Activated CD8-positive, alpha-beta memory T cell treated with anti-CD3 and anti-CD28 coated beads, Interleukin-2, amount 50 U/mL, for 1 hour (primary cell): ENCODE results near the gene PCNT.

Source experiments
- DNase-seq: peaks from one replicate; pipeline ENCODE4 v3.0.0-alpha.2; 2020; ENCODE audit errors: extremely low read depth

PCNT gene

DNA sequence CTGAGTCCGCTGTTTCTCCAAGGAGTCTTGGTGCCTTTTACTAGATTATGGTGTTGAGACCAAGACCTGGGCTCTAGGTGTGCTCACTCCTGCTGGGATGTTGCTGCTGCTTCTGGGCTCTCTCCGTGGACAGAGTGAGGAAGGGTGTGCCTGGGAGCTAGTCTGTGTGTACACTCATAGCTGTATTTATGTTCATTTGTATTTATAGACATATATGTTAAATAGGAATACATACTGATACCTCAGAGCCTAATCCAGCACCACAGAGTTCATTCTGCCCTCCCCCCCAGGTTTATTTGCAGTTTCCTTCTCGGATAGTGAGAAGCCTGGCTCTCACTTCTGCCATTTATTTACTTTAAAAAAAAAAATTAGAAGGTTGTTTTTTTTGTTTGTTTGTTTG lies 12.6 kb downstream of the PCNT start:
- DNase-seq = no peak

DNA sequence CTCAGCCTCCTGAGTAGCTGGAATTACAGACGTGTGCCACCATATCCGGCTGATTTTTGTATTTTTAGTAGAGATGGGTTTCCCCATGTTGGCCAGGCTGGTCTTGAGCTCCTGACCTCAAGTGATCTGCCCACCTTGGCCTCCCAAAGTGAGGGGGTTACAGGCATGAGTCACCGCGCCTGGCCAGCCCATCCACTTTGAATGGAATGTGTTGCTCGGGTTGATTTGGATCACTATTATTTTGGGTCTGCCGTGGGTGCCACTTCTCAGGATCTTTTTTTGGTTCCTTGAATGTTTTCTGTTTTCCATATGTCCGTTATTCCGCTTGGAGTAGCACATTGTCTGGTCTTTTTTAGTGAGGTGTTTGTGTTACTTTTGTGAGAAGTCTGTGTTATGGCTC lies 17.0 kb downstream of the PCNT start:
- no peak for DNase-seq

DNA sequence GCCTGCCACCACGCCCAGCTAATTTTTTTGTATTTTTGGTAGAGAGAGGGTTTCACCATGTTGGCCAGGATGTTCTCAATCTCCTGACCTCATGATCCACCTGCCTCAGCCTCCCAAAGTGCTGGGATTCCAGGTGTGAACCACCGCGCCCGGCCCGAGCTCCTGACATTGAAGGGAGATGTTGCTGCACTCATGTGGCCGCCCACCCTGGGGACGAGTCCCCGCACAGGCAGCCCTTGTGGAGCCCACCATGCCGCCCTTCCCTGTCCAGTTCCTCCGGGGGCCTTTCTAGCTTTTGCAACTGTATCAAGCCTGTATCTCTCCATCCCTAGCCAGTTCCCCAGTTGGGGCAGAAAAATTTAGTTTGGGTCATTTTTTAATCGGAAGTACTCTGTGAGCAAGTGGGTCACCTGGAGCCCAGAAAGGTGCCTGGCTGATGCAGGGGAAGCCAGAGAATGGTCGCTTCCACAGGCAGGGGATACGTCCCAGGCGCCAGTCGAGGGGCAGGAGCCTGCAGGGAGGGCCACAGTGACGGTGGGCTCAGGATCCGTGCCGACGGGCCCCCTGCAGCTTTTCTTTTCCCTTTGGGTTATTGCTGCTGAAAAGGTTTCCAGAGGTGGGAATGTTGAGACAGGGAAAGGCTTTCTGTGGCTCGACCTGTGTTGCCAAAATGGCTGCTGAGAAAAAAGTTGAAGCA lies 20.4 kb downstream of the PCNT start:
- DNase-seq = no peak

DNA sequence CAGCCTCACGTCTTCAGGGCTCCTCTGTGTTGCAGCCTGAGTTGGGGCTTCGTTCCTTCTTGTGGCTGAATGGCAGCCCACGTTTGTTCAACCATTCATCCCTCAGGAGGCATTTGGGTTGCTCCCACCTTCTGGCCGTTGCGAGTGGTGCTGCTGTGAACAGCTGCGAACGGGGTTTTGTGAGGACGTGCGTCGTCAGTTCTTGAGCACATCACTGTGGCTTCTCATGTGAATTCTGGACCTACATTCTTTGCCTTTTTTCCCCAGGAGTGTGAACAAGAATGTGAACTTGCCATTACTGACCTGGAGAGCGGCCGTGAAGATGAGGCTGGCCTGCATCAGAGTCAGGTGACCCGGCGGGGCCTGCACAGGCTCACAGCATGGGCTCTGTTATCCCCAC lies 21.9 kb downstream of the PCNT start:
- no peak for DNase-seq

DNA sequence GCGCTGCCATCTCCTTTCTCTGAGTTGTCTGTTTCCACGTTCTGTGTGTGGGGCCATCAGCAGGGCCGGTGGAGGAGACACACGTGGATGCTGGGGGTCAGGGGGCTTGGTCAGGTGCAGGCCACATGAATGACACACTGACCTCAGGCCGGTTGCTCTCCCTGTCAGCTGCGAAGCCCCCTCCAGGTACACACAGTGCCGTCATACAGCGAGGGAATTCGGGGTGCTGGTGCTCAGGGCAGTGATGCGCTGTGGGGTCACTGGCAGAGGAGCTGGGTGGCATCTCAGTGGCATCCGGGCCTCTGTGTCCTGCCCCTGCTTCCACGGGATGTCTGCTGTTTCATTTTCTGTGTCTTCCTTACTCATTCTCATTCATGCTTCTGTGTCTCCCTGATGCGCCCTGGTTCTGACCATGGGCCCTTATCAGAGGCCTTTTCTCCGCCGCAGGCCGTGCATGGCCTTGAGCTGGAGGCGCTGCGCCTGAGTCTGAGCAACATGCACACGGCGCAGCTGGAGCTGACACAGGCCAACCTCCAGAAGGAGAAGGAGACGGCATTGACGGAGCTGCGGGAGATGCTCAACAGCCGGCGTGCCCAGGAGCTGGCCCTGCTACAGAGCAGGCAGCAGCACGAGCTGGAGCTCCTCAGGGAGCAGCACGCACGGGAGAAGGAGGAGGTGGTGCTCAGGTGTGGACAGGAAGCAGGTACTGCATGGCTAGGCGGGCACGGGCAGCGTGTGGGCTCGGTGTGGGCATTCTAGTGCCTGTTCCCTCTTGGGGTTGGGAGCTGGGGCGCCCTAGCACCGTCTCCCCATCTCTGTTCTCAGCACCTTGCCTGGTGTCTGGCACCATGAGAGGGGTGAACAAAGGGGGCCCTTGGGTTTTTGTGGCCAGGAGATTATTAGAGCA lies 22.6 kb downstream of the PCNT start:
- no peak for DNase-seq

DNA sequence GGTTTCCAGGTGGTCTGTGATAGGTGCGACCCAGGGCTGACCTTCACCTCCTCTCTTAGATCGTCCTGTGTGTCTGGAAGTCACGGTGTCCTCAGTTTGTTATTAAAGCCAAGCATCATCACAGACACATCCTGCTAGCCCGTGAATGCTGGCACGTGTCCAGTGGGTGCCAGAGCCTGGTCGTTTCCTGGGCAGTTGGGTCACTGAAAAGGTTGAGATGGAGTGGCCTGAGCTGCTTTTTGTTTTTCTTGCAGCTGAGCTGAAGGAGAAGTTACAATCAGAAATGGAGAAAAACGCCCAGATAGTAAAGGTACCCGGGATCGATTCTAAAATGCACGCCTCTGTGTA lies 23.2 kb downstream of the PCNT start:
- DNase-seq = no peak

DNA sequence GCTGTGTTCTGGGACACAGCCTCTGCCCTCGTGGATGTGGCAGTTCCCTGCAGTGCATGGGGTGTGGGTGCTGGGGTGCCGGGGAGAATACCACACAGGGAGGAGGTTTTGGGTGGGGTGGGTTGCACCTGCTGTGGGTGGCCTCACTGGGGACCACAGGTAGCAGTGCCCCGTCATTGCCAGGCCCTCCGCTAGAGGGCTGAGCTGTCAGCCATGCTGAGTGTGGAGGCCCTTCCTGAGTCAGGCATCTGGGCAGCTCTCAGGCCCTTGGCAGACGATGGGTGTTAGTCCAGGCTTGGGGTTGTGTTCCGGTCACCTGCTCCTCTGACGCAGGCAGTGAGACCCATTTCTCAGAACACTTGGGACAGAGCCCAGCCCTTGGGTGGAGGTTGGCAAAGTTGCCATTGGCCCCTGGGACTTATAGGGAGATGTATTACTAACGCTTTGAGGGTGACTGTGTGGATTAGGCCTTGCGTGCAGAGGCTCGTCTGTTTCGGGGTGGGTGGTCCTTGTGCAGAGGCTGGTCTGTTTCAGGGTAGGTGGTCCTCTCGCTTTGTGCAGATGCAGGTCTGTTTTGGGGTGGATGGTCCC lies 23.9 kb downstream of the PCNT start:
- no peak for DNase-seq

DNA sequence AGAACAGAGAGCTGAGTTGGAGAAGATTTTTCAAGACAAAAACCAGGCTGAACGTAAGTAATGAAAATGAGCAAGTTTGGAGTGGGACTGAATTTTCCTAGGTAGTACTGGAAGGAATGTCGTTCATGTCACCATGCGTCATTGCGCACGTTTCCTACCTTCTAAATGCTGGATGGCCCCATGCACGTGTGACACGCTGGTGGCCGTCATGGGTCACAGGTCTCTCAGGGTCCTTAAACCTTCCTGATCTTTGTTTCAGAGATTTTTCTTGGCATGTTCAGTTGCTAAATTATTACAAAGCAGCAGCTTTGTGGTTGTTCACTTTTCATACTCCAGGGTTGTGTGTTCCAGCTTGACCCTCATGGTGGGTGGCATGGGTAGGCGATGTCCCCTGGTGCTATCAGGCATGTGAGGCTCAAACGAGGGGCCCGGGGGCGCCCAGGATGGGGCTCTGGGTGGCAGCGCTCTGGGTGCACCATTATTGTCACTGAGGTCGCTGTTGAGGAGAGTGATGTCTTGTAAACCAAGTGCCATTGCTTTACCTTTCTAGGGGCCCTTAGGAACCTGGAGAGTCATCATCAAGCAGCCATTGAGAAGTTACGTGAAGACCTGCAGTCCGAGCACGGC lies 25.3 kb downstream of the PCNT start:
- no peak for DNase-seq

DNA sequence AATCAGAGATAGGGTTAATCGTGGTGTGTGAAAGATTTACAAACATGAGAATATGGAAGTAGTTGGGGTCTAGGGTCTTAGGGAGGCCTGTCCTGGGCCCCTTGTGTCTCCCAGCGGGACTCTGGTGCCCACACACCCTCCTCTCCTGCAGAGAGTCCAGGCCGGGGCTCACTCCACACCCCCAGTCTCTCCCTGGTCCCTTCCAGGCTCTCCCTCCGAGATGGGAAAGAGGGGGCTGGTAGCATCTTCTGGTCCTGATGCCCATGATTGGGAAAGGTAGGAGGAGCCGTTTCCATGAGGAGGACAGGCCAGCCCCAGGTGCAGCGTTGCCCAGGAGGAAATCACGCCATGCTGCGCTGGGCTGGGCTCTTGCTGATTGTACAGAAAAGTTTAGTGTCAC lies 26.6 kb downstream of the PCNT start:
- DNase-seq = no peak

DNA sequence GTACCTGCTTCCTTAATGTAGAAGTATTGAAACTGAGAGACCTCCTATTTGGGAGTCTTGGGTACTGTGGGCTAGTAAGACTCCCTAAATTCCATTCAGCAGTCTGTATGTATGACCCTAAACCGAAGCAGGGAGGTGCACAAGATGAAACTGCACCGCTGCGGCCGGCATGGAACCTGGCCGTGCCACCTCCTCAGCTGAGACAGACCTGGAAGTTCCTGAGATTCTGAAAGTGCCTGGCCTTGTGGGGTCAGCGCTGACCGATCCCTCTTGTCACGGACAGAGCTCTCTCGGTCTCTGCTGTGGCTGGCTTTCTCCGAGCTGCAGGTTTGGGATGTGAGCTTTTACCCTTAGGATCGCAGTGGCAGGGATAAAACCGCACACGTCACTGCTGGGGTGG lies 27.0 kb downstream of the PCNT start:
- no peak for DNase-seq

DNA sequence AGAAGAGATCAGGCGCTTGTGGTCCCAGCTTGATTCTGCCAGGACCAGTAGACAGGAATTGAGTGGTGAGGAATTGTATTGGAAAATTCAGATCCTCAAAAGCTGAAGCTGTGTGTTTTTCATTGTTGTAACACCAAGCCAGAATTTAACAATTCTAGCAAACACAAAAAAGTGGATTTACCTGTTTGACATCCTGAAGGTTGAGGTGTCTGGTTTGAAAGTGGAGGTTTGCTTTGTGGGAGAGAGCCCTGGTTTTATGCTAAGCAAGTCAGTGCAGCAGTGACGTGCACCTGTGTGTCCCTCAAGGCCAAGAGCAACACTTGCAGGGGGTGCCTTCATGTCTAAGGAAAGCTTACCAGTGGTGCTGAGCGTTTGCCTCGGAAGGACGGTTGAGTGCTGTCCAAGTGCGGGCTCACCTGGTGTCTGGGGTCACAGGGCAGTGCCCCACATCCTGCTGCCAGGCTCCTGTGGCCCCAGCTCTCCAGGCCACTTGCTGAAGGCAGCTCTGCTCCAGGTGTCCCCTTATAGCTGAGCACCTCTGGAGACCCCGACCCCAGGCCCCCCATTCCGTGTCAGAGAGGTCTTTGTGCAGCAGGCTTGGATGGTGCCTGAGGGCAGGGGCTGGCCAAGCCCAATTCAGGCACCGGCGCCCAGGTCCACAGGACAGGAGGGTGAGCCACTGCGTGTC lies 27.7 kb downstream of the PCNT start:
- no peak for DNase-seq

DNA sequence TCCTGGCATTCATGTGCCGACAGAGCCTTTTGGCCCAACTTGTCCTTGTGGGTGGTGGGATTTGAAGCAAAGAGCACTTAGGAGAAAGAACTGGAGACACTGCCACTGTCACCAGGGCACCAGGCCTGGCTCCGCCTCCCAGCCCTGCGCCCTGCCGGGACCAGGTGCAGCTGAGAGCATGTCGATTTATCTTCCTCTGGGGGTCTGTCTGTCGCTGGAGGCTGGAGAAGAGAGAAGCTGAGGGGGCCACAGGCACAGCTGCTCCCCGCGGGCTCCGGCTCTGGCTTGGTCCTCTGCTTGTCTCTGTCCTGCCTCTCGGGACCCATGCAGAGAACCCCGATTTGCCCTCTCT lies 28.2 kb downstream of the PCNT start:
- DNase-seq = no peak

DNA sequence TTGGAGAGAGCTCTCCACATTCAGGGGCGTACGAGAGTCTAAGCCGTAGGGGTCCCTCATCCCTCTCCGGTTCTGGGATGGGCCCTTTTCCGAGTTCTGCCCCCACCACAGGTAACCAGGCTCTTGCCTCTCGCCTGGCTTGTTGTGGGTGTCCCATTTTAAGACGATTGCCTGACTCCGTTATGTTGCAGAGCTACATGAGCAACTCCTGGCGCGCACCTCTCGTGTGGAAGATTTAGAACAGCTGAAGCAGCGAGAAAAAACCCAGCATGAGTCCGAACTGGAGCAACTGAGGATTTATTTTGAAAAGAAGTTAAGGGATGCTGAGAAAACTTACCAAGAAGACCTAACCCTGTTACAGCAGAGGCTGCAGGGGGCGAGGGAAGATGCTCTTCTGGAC lies 29.0 kb downstream of the PCNT start:
- DNase-seq = no peak

DNA sequence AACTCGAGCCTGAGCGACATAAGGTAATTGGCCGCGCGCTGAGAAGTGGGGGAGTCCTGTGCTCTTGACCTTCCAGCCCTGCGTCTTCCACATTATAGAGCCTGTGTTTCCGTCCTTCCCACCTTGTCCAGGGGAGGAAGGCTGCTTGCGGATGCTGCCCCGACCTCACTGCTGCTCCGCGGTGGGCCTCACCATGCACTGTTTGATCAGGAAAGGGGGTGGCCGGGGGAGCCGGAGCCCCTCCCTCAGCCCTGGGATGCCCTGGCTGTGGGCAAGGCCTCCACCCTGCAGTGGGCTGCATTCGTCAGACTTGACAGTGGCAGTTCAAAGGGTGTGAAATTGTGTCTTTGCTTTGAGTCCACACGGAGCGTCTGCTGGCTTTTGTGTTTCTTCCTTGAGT lies 30.1 kb downstream of the PCNT start:
- no peak for DNase-seq

DNA sequence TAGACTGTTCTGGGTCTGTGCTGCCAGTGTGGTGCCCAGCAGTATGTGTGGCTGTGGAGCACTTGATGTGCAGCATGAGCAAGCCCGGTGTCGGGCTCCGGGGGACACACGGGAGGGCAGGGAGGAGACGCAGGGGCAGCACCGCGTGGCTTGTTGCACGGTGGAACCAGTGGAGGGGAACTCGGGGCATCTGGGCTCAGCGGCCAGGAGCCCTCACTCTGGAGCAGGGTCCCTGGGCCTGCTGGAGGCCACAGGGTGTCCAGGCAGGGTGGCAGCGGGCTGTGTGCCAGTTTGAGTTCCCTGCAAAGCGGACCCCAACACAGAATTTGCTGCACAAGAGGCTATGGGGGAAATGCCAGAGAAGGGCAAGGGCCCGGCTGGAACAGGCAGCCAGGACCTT lies 30.6 kb downstream of the PCNT start:
- DNase-seq = no peak

DNA sequence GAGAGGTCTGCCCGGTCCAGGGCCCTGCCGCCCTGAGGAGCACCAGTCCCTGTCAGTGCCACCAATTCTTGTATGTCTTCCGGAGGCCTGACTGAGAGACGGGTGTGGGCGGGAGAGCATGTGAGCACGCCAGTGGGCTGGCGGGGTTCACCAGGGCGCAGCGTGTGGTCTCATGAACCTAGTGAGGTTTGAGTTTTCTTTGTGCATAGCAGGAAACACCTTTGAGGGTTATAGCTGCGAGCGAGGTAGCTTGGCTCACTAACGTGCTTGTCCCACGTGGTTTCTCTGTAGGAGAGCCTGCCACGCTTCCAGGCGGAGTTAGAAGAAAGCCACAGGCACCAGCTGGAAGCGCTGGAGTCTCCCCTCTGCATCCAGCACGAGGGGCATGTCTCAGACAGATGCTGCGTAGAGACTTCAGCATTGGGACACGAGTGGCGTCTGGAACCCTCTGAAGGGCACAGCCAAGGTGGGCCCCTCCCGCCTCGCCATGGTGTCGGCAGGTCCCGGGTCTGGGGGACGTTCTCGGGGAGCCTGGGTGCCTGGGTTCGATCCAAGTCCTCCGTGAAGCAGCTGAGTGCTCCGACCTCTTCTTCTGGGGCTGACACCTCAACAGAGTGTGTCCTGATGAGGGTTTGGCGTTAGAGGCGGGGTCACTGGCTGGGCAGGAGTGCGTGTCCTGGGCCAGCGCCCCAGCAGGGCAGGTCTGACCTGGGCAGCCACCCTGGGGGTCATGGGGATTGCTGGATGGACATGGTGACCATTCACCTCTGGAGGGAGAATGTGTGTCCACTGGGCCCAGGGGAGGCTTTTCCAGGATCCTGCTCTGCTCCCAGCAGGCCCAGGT lies 31.4 kb downstream of the PCNT start:
- DNase-seq = no peak

DNA sequence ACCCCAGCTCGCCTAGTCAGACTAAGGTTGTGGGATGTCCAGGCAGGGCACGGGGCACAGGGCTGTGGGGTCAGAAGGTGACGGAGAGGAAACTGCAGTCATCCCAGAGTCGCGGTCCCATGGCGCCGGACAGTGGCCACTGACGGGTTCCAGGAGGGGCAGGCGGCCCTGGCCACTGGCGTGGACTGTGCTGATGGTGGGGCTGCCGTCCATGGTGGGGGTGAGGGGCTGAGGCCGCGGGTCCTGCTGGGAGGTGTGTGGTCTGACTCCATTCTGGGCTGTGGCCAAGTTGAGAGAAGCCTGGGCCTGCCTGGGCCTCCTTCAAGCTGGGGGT lies 32.0 kb downstream of the PCNT start:
- DNase-seq = no peak

DNA sequence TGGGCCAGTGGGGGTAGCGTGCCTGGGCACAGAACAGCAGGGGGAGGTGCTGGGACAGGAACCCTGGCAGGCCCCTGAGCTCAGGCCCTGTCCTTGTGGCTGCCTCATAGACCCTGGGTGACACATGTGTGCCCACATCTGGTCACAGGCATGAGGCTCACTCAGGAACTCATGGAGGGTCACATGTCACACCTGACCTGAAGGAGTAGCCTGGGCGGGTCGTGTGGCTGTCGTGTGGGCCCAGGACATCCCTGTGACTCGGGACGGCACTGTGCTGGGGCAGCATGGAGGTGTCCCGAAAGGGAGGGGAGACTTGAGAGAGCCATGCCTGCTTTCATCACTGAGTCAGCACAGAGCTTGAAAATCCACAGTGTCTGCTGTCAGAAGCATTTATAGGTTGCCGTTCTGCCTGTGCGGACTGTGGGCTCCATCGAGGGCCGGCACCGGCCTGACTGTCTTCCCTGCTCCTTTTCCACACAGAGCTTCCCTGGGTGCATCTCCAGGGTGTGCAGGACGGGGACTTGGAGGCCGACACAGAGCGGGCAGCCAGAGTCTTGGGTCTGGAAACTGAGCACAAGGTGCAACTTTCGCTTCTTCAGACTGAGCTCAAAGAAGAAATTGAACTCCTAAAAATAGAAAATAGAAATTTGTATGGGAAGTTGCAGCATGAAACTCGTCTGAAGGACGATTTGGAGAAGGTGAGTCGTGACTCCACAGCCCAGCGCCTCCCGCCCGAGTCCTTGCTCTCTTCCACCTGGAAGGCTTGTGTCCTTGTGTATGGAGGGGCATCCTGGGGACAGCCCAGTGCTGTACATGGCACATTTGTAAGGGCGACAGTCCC lies 32.8 kb downstream of the PCNT start:
- no peak for DNase-seq

DNA sequence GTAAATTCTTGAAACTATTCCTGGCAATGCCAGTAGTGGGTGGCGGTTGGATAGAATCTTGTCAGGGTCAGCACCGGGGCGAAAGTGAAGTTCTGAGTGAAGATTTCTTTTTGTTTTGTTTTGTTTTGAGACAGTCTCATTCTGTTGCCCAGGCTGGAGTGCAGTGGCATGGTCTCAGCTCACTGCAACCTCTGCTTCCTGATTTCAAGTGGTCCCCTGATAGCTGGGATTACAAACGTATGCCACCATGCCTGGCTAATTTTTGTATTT lies 33.3 kb downstream of the PCNT start:
- no peak for DNase-seq

DNA sequence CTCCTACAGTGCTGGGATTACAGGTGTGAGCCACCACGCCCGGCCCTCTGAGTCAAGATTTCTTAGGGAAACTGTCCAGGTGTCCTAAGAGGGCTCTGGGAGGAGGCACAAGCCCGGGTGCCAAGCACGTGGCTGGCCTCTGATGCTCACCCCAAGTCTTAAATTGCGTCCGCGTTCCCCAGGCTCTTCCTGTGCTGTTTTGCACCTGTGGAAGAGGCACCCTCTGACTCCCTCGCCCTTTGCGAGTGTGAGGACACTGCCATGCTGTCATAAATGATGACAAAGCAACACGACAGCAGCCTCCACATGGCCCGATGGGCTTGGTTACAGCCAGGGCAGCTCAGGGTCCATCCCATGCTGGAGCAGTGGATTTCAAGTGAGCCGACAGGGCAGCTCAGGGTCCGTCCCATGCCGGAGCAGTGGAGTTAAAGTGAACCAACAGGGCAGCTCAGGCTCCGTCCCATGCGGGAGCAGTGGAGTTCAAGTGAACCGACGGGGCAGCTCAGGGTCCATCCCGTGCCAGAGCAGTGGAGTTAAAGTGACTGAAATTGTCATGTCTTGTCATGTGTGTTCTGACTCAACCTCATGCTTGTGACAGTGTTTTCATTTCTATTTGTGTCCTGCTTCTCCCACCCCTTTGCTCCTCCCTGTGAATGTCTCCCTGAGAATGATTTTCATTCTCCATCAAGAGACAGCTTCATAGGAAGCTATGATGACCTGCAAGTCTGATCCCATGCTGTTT lies 33.9 kb downstream of the PCNT start:
- no peak for DNase-seq
